Panc1 (cell line): Measurements from ENCODE around the gene ARHGEF40.

Experiments used
- CTCF ChIP-seq: fragments of 450-650 bp; IDR thresholded peaks from 2 replicates; pipeline ENCODE4 v1.5.1; 2017; ENCODE audit warnings: mild to moderate bottlenecking
- POLR2AphosphoS5 ChIP-seq: IDR thresholded peaks from 2 replicates; pipeline ENCODE4 v1.6.1; 2012; ENCODE audit warnings: mild to moderate bottlenecking, low read depth, low read length, moderate library complexity

DNA sequence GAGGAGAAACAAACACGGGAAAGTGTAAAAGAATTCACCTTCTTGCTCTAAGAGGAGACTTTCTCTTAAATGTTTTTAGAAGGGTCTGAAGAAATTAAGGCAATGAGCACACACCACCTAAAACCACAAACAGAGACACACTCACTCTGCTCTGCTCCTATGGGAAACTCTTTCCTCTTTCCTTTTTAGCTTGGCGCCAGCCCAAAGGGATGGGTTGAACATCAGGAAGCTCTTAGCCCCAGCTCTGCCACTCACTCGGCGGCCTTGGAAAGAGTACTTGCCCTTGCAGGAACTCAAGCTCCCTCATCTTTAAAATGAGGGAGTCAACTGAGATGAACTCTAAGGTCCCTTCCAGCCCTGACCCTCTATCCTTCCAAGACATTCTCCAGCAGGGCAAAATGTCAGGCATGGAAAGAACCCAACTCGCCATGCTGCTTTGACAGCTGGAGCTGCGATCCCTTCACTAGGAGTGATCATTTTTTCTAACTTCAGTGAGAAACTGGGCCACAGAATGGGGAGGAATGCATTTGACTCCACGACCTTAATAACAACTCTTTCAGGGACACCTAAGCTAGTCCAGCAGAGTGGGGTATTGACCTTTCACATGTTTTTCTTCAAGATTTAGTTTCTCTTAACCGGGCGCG lies 13.5 kb upstream of the ARHGEF40 start:
- TF ChIP-seq POLR2AphosphoS5 (no peak), CTCF (no peak)
